ENCODE results near the gene SYNE1. TPM values are rescaled to one million over a fixed set of nuclear protein-coding genes. Genes with fewer than 3 reads are reported as not detected.
"Not testable (repeated sequence)": the region's sequence is repeated elsewhere in the genome, so short reads cannot be mapped to it uniquely, and the experiment has no call there.

Gene SYNE1
- total RNA-seq, 1 donor from 2014 or later, result 31.3 TPM

DNA sequence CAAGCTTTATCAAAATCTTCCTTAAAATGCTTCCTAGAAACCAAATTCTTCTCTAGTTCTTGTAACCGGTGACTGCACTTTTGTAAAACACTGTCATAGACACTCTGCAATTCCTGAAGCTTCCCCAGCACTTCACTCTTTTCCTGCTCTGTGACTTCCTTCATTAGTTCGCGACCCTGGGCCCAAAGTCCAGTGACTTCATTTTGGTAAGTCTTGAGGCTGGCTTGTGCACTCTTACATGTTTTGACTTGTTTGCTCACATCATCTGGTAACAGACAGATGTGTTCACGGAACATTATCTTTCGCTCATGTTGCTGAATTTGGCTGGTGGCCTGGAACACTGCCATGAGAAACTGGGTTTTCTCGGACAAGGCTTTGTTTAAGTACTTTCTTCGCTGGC lies 306.2 kb downstream of the SYNE1 start:
- ATAC-seq, result no peak
- DNase-seq (ENCODE audit: low spot score), result no peak

DNA sequence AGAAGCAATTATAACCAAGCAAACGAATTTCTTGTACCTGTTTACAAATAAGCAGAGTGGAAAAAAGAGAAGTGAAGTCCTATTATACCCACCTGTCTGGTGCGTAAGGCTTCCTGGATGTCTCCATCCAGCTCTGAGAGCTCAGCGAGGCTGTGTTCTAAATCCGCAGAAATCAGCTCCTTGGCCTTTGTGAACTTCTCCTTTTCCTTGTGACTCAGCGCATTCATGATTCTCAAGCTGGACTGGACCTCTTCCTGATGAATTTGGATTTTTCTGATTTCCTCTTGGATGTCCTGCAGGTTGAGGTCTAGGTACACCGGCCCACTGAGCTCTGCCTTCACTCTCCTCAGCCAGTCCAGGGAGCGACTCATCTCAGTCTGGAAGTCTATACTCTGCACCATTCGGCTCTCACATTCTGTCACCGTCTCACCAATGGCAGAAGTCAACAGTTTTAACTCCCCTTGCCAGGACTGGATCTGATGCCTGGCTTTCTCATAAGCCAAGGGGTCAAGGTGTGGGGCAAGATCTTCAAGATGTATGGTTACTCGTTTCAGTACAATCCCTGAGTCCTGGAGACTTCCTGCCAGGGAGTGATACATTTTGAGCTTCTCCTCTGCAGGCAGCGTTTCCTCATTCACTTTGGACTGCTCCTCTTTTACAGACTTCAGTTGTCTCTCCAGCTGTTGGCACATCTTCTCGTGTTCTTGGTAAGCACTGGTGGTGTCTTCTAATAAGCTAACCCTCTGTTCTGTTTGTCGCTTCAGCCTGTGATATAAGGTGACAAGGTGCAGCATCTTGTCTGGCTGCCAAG lies 307.3 kb downstream of the SYNE1 start:
- DNase-seq (ENCODE audit: low spot score) (no peak), ATAC-seq (no peak)

DNA sequence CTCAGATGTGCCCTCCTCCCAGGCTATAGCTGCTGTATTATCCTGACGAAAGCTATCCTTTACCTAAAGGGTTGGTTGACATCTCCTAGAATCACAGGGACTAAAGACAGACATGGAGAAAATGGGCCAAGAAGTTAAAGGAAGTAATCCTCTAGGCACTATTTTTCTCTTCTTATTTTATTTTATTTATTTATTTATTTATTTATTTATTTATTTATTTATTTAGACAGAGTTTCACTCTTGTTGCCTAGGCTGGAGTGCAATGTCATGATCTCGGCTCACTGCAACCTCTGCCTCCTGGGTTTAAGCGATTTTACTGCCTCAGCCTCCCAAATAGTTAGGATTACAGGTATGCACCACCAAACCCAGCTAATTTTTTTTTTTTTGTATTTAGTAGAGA lies 309.0 kb downstream of the SYNE1 start:
- ATAC-seq; DNase-seq (ENCODE audit: low spot score): not testable (repeated sequence)

GRCh38 chr6:152323376-152323775 lies 313.8 kb downstream of the SYNE1 start:
- DNase-seq (ENCODE audit: low spot score) (no peak), ATAC-seq (no peak)

GRCh38 chr6:152318278-152318677 lies 318.9 kb downstream of the SYNE1 start:
- DNase-seq (ENCODE audit: low spot score) (no peak), ATAC-seq (no peak)

GRCh38 chr6:152316024-152316423 lies 321.1 kb downstream of the SYNE1 start:
- DNase-seq (ENCODE audit: low spot score) (no peak), ATAC-seq (peak; percentile 21)

GRCh38 chr6:152314483-152314832 lies 322.7 kb downstream of the SYNE1 start:
- ATAC-seq (peak; percentile 56), DNase-seq (ENCODE audit: low spot score) (no peak)

GRCh38 chr6:152313542-152314482 lies 323.4 kb downstream of the SYNE1 start:
- ATAC-seq (peak; percentile 24), DNase-seq (ENCODE audit: low spot score) (no peak)

GRCh38 chr6:152312434-152312833 lies 324.7 kb downstream of the SYNE1 start:
- ATAC-seq (no peak), DNase-seq (ENCODE audit: low spot score) (no peak)

DNA sequence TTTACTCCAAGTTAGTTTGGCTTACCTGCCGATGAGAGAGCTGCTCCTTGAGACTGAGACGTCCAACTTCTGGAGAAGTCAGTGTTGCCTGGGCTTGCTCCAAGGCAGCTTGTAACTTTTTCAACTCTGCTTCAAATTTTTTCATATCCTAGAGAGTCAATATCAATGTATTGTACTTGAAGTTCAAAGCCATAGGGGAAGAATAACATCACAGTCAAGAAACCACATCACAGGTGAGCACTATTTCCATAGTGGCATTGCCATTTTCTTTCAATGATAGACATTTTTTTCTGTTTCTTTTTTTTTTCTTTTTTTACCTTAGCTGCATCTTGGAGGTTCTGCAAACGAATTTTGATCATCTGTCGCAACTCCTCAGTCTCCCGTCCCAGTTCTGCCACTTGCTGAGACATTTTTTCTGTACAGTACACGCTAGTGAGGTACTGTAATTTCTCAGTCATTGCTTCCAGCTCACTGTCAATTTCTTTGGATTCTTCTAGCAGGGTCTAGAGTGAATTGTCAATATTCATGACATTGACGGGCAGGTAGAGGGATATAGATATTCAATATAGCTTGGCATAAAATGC lies 326.7 kb downstream of the SYNE1 start:
- no peak for ATAC-seq
- DNase-seq (ENCODE audit: low spot score), result no peak

DNA sequence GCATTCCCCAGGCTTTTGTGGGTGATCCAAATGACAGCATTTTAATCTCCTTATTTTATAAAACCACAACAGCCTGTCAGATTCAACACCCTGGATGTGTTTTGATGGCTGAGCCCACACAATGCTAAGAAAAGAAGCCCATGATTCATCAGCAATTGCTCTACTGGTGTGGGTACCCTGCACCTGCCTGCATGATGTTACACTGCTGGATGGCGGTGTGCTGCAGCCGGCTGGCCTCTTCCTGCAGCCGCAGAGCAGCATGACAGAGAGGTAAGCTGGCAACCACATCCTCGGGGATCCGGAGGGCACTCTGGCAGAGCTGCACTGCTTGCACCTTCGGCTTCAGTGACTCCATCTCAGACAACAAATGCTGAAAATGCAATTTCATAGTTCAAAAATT lies 327.5 kb downstream of the SYNE1 start:
- no peak for DNase-seq (ENCODE audit: low spot score)
- ATAC-seq, result no peak

- no peak for ATAC-seq
- no peak for DNase-seq (ENCODE audit: low spot score)
Observed at GRCh38 chr6:152309006-152309405, 328.2 kb downstream of the SYNE1 start.

GRCh38 chr6:152308306-152308705 lies 328.9 kb downstream of the SYNE1 start:
- DNase-seq (ENCODE audit: low spot score) (no peak), ATAC-seq (no peak)

GRCh38 chr6:152305672-152306071 lies 331.5 kb downstream of the SYNE1 start:
- DNase-seq (ENCODE audit: low spot score), result no peak
- peak; percentile 27 for ATAC-seq

- ATAC-seq (peak; percentile 90), DNase-seq (ENCODE audit: low spot score) (peak; percentile 91)
Observed at GRCh38 chr6:152301765-152302568, 335.2 kb downstream of the SYNE1 start.

DNA sequence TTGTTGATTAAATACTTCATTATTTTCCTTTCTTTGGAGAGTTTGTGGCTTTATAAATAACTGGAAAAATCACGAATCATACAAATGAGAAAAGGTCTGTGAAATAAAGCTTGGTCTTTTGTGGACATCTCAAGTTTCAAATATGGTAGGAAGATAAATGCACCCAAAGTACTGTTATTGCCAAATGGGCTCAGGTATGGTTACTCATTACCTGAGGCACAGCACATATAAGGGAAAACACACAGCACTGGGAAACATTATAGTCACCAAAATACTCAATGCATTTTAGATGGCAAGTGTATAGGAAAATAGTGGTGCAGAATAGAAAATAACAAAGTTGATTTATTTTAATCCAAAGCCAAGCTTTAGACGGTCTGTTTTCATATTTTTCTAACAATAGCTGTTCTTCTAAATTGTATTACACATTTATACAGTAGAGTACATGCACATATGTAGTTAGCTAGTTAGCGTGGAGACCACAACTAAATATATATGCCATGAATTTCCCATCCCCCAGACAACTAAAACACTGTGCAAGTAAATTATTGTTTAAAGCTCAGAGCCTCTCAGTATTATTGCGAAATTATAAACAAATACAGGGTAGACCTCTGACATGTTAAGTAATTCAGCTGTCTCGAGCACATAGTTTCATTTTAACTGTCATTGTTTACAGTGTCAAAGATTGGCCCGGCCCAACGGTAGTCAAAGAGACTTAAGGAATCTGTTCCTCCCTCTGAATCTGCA lies 336.0 kb downstream of the SYNE1 start:
- DNase-seq (ENCODE audit: low spot score) (no peak), ATAC-seq (peak; percentile 73)

DNA sequence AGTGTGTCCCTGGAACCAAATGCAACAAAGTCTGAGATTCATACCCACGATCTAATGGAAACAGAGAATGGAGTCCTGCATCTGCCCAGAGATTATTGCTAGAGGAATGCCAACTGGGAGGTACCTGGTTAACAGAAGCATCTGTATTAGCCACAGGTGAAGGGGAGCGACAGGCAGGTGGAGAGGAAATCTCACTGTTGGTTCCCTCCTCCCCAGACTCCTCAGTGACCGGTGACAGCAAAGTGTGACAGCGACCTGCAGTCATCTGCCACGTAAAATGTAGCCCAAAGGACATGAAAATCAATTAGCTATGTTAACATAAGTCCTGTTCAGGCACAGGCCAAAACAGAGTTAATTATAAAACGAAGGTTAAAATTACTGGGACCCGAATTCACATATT lies 336.6 kb downstream of the SYNE1 start:
- peak; percentile 35 for ATAC-seq
- DNase-seq (ENCODE audit: low spot score), result peak; percentile 66

DNA sequence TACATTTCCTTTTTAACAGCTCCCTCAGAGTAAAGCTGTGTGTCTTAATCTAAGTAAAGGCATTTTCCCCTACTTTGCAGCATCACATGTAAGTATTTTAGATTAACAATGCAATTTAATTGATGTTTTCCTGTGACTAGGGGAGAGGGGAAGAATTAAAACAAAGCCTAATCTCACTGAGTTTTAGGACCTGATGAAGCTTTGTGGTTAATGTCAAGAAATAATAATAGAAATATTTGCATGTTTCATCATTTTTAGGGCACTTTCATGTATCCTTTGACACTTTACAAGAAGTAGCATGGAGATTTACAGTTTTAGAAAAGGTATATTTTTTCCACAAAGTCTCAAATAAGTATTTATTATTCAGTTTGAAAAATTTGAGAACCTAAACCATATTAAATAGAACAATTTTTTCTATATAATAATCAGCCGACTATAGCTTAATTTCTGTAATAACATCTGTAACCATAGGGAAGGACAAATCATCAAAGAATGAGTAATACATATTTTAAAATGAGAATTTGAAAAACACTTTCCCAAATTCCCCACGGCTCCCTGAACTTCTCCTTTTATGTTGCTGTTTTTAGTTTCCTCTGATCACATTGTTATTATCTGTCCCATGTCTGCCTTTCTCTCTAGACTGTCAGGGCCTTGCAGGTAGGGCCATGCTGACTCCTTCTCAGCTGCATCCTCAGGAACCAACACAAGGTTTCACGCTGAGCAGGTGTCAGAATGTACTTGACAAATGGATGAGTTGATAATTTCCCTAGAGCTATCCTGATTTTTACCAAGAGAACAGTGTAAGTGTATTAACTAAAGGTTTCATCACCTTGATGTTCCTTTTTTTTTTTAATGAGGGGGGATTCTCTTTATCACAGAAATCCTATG lies 338.1 kb downstream of the SYNE1 start:
- ATAC-seq, result no peak
- no peak for DNase-seq (ENCODE audit: low spot score)

GRCh38 chr6:152298055-152298647 lies 339.0 kb downstream of the SYNE1 start:
- no peak for ATAC-seq
- DNase-seq (ENCODE audit: low spot score), result no peak
